ENCODE results near the gene IGSF9B. TPM values are rescaled to one million over a fixed set of nuclear protein-coding genes. Genes with fewer than 3 reads are reported as not detected.

IGSF9B gene
- total RNA-seq, 1 donor from 2014 or later, result 10.1 TPM

DNA sequence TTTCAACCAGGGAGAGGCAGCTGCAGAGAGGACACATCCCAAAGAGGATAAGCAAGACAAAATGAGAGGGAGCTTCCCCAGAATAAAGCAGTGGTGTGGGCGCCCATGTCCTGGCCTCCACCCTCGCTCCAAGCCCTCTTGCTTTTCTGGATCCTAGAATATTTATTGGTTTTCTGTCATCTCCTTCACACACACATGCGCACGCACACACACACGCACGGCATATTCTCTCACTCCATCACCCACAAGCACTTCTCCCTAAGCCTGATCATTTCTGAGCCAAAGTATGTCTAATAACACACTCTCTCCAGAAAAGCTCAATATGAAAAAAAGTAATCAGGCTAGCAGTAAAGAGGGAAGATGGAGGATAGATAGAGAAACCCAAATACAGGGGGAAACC lies 7.6 kb downstream of the IGSF9B start:
- peaks cover 72% of the 10 kb centered on the region for H3K4me1 ChIP-seq
- no peak overlapping the region for H3K4me3 ChIP-seq
- DNase-seq (ENCODE audit: extremely low spot score in 2 of 2), result no peak
- no peaks in the 10 kb centered on the region for H3K27me3 ChIP-seq
- H3K27ac ChIP-seq, result no peak overlapping the region
- no peaks in the 10 kb centered on the region for H3K36me3 ChIP-seq
- TF ChIP-seq, protein P1, sequence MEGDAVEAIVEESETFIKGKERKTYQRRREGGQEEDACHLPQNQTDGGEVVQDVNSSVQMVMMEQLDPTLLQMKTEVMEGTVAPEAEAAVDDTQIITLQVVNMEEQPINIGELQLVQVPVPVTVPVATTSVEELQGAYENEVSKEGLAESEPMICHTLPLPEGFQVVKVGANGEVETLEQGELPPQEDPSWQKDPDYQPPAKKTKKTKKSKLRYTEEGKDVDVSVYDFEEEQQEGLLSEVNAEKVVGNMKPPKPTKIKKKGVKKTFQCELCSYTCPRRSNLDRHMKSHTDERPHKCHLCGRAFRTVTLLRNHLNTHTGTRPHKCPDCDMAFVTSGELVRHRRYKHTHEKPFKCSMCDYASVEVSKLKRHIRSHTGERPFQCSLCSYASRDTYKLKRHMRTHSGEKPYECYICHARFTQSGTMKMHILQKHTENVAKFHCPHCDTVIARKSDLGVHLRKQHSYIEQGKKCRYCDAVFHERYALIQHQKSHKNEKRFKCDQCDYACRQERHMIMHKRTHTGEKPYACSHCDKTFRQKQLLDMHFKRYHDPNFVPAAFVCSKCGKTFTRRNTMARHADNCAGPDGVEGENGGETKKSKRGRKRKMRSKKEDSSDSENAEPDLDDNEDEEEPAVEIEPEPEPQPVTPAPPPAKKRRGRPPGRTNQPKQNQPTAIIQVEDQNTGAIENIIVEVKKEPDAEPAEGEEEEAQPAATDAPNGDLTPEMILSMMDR (IDR thresholded peaks at IDR 0.05), result no peak
- TF ChIP-seq POLR2A (IDR thresholded peaks at IDR 0.05) (no peak), POLR2AphosphoS5 (IDR thresholded peaks at IDR 0.05; ENCODE audit: insufficient read depth in 1 of 2, low read depth in 1 of 2) (no peak)
- intact Hi-C loops (cut with DNase I), result loop anchor here (5.0 kb wide), 1 partner anchor 93 kb away; no protein-coding TSS in a partner anchor
- no peaks in the 10 kb centered on the region for H3K9me3 ChIP-seq

- H3K9me3 ChIP-seq, result no peaks in the 10 kb centered on the region
- H3K4me3 ChIP-seq, result no peak overlapping the region
- H3K4me1 ChIP-seq, result peaks cover 72% of the 10 kb centered on the region
- TF ChIP-seq, protein P1 (IDR thresholded peaks at IDR 0.05), result no peak
- TF ChIP-seq POLR2A (IDR thresholded peaks at IDR 0.05) (no peak), POLR2AphosphoS5 (IDR thresholded peaks at IDR 0.05; ENCODE audit: insufficient read depth in 1 of 2, low read depth in 1 of 2) (no peak)
- no peak for DNase-seq (ENCODE audit: extremely low spot score in 2 of 2)
- no peak overlapping the region for H3K27ac ChIP-seq
- H3K36me3 ChIP-seq, result no peaks in the 10 kb centered on the region
- no peaks in the 10 kb centered on the region for H3K27me3 ChIP-seq
- intact Hi-C loops (cut with DNase I), result loop anchor here (5.0 kb wide), 1 partner anchor 94 kb away; no protein-coding TSS in a partner anchor
These were observed 8.1 kb downstream of the IGSF9B start for GRCh38 chr11:133948711-133949110.

GRCh38 chr11:133947321-133947756 lies 9.4 kb downstream of the IGSF9B start:
- H3K27ac ChIP-seq, result peak overlapping the region; percentile 58
- DNase-seq (ENCODE audit: extremely low spot score in 2 of 2), result no peak
- no peaks in the 10 kb centered on the region for H3K9me3 ChIP-seq
- TF ChIP-seq POLR2A (IDR thresholded peaks at IDR 0.05), result no peak
- TF ChIP-seq POLR2AphosphoS5 (IDR thresholded peaks at IDR 0.05; ENCODE audit: insufficient read depth in 1 of 2, low read depth in 1 of 2), result peak in 1 of 2 donors; percentile 21
- no peaks in the 10 kb centered on the region for H3K27me3 ChIP-seq
- intact Hi-C loops (cut with DNase I), result loop anchor here (5.0 kb wide), 1 partner anchor 95 kb away; no protein-coding TSS in a partner anchor
- peaks cover 61% of the 10 kb centered on the region for H3K4me1 ChIP-seq
- H3K36me3 ChIP-seq, result no peaks in the 10 kb centered on the region
- peak overlapping the region in 1 of 2 donors; percentile 18 for H3K4me3 ChIP-seq

GRCh38 chr11:133946541-133947318 lies 10.0 kb downstream of the IGSF9B start:
- Histone ChIP-seq H3K36me3 (no peaks in the 10 kb centered on the region), H3K4me3 (peak overlapping the region in 1 of 2 donors; percentile 18)

GRCh38 chr11:133946051-133946450 lies 10.7 kb downstream of the IGSF9B start:
- peak overlapping the region; percentile 58 for H3K27ac ChIP-seq
- no peaks in the 10 kb centered on the region for H3K9me3 ChIP-seq
- TF ChIP-seq POLR2A (IDR thresholded peaks at IDR 0.05) (no peak), POLR2AphosphoS5 (IDR thresholded peaks at IDR 0.05; ENCODE audit: insufficient read depth in 1 of 2, low read depth in 1 of 2) (no peak)
- TF ChIP-seq, protein P1 (IDR thresholded peaks at IDR 0.05), result no peak
- intact Hi-C loops (cut with DNase I), result loop anchor here (5.0 kb wide), 1 partner anchor 96 kb away; no protein-coding TSS in a partner anchor
- DNase-seq (ENCODE audit: extremely low spot score in 2 of 2), result no peak
- H3K4me3 ChIP-seq, result peak overlapping the region in 1 of 2 donors; percentile 18
- no peaks in the 10 kb centered on the region for H3K27me3 ChIP-seq
- peaks cover 56% of the 10 kb centered on the region for H3K4me1 ChIP-seq
- H3K36me3 ChIP-seq, result no peaks in the 10 kb centered on the region

More at GRCh38 chr11:133946541-133947318, 10.0 kb downstream of the IGSF9B start:
- intact Hi-C loops (cut with DNase I), result loop anchor here (5.0 kb wide), 1 partner anchor 96 kb away; no protein-coding TSS in a partner anchor
- Histone ChIP-seq H3K27ac (peak overlapping the region; percentile 58), H3K27me3 (no peaks in the 10 kb centered on the region), H3K4me1 (peaks cover 56% of the 10 kb centered on the region), H3K9me3 (no peaks in the 10 kb centered on the region)
- no peak for TF ChIP-seq POLR2AphosphoS5 (IDR thresholded peaks at IDR 0.05; ENCODE audit: insufficient read depth in 1 of 2, low read depth in 1 of 2)
- TF ChIP-seq POLR2A (IDR thresholded peaks at IDR 0.05), result no peak
- TF ChIP-seq, protein P1 (IDR thresholded peaks at IDR 0.05), result no peak
- no peak for DNase-seq (ENCODE audit: extremely low spot score in 2 of 2)

All from vagina (tissue), 2 donors.